NCI-H1048 (cell line): ENCODE results near the gene PPP1R9B.

ENCODE experiments used
- DNase-seq: peaks from one replicate; lab custom pipeline; 2025; lab: John Stamatoyannopoulos, UW

Gene PPP1R9B, protein sequence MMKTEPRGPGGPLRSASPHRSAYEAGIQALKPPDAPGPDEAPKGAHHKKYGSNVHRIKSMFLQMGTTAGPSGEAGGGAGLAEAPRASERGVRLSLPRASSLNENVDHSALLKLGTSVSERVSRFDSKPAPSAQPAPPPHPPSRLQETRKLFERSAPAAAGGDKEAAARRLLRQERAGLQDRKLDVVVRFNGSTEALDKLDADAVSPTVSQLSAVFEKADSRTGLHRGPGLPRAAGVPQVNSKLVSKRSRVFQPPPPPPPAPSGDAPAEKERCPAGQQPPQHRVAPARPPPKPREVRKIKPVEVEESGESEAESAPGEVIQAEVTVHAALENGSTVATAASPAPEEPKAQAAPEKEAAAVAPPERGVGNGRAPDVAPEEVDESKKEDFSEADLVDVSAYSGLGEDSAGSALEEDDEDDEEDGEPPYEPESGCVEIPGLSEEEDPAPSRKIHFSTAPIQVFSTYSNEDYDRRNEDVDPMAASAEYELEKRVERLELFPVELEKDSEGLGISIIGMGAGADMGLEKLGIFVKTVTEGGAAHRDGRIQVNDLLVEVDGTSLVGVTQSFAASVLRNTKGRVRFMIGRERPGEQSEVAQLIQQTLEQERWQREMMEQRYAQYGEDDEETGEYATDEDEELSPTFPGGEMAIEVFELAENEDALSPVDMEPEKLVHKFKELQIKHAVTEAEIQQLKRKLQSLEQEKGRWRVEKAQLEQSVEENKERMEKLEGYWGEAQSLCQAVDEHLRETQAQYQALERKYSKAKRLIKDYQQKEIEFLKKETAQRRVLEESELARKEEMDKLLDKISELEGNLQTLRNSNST

GRCh38 chr17:50150354-50151040 lies at the start of gene PPP1R9B:
Gene PPP1R9B (minus strand): TSS chr17:50150677. CDS start chr17:50150513, 164 bp downstream.
- DNase-seq, result no peak

DNA sequence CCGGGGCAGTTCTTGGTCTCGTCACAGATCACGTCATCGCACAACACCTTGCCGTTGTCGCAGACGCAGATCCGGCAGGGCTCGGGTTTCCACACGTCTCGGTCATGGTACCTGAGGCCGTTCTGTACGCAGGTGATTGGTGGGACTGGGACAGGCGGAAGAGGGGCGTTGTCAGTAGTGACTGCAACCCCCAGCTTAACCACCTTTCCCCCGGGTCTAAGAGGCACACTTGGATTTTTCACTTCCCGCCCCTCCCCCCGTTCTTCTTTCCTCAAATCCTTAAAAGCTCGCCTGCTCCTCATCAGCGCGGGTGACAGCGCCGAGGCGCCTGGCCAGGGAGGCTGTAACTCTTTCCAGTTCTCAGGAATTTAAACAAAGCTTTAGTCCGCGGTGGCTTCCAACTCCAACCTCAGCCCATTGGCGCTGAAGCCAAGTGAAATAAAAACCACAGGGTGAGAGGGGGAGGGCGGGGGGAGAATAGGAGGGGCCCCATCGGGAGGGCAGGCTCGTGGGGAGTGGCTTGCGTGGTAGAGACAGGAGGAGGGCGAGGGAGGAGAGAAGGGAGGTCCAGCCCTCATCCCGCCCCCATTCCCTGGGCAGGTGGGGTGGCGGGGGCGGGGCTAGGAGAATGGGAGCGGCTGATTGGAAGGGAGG lies 49.5 kb upstream of the PPP1R9B start:
- peak; percentile 63 for DNase-seq

- no peak for DNase-seq
Measured at GRCh38 chr17:50199211-50199802, 48.8 kb upstream of the PPP1R9B start.

GRCh38 chr17:50198026-50198669 lies 47.7 kb upstream of the PPP1R9B start:
- DNase-seq, result no peak

- no peak for DNase-seq
Measured at GRCh38 chr17:50196826-50197225, 46.3 kb upstream of the PPP1R9B start.

GRCh38 chr17:50196036-50196435 lies 45.6 kb upstream of the PPP1R9B start:
- DNase-seq, result no peak

GRCh38 chr17:50194934-50195865 lies 44.7 kb upstream of the PPP1R9B start:
- DNase-seq, result no peak

DNA sequence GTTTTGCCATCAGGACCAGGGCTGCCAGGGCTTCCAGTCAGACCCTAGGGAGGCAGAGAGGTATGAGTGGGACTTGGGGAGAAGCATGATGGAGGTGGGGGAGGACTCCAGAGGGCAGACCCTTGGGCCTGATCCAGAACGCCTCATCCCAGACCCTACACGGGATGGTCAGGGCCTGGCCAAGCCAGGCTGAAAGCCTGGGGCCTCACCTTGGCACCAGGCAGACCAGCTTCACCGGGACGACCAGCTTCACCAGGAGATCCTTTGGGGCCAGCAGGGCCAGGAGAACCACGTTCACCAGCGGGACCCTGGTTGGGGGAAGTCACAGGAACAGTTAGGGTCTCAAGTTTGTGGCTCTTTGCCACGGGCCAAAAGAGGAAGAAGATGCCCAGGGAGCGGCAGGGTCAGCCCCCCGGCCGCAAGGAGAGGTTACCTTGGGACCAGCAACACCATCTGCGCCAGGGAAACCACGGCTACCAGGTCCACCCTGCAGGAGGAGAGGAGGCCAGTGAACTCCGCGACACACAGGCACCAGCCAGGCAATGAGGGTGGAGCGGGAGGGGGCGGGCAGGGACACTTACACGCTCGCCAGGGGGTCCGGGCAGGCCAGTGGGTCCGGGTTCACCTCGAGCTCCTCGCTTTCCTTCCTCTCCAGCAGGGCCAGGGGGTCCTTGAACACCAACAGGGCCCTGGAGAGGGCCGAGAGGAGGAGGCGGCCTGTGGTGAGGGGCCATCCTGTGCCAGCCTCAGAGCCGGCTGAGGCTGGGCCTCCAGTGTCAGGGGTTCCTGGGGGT lies 43.9 kb upstream of the PPP1R9B start:
- DNase-seq, result no peak

DNA sequence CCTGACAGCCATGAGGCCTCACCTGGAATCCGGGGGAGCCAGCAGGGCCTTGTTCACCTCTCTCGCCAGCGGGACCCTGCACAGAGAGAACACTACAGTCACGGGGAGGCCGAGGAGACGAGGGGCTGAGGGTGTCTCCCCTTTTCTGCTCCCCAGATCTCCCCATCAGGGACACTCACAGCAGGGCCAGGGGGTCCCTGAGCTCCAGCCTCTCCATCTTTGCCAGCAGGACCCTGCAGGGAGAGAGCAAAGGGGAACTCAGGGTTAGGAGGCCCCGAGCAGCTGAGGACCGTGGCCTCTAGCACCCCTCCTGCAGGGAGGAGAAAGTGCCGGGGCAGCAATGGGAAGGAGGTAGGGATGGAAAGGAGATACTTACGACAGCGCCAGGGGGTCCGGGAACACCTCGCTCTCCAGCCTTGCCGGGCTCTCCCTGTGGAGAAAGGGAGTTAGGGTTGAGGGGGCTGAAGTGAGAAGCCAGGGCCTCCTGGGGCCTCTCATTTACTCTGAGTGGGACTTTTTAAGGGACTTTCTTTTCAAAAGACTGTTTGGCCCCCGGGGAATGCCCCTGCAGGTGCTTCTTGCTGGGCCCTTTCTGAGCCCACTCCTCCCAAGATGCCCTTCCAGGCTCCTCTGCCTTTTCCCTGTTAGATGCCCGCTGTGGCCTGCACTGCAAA lies 42.3 kb upstream of the PPP1R9B start:
- DNase-seq, result no peak

DNA sequence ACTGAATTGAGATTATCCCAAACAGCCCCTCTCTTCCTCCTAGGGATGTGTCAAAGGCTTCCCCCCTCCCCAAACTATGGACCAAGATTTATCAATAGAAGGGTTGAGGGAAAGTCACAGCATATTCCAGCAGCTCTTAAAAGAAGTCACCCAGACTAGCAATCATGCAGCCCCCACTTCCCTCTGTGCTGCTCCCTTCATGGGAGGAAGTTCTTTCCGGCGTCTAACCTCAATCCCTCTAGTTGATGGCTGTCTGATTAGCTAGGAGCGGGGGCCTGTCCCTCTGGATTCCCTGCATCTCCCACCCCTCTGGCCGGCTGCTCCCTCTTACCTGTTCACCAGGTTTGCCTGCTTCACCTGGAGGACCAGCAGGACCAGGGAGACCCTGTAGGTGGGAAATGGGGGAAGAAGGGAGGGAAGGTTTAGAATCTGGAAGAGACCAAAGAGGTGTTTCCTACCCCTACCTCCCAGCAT lies 41.7 kb upstream of the PPP1R9B start:
- DNase-seq, result no peak

DNA sequence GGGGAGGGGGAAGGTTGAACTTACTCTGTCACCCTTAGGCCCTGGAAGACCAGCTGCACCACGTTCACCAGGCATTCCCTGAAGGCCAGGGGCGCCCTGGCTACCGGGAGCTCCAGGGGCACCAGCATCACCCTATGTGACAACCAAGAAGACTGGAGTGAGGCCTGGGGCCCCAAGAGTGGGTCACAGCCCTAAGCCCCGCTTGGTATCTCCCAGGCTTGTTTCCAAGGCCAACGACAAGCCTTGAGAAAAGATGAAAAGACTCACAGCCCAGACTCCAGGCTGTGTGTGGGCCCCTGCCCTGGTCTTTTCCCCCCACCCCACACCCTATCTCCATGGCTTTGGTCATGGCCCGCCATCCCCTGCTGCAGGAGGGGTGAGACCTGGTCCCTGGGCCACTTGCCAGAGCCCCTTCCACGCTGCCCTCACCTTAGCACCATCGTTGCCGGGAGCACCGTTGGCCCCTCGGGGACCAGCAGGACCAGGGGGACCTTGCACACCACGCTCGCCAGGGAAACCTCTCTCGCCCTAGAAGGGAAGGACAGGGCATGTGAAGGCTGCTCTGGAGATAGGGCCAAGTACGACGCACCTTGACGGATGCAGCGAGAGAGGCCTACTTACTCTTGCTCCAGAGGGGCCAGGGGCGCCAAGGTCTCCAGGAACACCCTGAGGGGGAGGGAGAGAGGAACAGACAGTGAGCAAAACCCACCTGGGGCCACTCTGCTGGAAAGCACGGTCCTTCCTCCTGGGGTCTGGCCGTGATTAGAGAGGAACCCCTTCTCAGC lies 41.1 kb upstream of the PPP1R9B start:
- no peak for DNase-seq

DNA sequence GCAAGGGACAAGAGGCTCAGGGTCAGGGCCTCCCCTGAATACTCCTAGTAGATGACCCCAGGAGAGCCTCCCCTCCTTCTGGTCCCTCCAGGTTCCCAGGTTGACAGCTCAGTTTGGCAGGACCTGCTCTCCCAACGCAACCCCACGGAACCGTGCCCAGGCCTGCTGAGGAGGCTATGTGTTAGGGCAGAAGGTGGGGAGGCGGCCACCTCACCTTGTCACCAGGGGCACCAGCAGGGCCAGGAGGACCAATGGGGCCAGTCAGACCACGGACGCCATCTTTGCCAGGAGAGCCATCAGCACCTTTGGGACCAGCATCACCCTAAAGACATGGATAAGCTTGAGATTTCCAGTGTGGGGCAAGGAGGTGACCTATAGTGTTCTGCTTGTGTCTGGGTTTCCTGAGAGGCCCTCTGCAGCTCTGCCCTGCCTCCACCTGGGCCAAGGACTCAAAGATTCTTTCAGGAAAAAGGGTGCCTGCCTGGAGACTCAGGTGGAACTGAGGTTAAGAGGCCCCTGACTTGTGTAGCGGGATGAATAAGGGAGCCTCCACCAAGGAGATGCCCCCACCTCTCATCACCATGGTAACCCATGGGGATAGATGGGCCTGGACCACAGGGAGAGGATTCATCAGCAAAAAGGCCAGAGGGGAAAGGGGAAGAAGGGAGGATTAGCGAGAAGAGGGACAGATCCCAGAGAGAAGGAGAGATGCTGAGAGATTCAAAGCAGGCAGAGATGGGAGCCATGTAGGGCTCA lies 40.3 kb upstream of the PPP1R9B start:
- DNase-seq, result no peak

- DNase-seq, result no peak
Measured at GRCh38 chr17:50190293-50190602, 39.8 kb upstream of the PPP1R9B start.

DNA sequence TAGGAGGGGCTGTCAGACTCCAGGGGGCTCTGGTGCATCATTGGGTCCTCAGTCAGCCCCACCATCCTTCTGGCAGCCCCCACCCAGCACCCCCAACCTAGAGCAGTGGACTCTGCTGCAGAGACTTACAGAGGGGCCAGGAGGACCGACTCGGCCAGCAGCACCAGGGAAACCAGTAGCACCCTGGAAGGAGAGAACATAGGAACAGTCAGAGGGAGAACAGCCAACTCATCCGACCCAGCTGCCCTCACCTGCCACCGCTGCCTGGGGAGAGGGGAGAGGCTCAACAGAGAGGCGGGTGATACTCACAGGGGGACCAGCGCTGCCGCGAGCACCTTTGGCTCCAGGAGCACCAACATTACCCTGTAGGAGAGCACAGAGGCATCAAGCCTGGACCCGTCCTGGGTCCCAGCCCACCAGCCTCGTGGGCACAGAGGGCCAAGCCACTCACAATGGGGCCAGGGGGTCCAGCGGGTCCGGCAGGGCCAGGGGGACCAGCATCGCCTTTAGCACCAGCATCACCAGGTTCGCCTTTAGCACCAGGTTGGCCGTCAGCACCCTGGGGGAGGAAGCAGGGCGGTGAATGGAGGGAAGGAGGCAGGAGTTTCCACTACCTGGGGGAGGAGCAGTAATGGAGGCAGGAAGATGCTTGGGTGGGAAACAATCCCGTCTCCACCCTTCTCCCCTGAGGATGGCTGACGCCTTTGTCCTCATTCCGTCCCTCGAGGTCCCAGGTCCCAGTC lies 39.2 kb upstream of the PPP1R9B start:
- DNase-seq, result no peak

DNA sequence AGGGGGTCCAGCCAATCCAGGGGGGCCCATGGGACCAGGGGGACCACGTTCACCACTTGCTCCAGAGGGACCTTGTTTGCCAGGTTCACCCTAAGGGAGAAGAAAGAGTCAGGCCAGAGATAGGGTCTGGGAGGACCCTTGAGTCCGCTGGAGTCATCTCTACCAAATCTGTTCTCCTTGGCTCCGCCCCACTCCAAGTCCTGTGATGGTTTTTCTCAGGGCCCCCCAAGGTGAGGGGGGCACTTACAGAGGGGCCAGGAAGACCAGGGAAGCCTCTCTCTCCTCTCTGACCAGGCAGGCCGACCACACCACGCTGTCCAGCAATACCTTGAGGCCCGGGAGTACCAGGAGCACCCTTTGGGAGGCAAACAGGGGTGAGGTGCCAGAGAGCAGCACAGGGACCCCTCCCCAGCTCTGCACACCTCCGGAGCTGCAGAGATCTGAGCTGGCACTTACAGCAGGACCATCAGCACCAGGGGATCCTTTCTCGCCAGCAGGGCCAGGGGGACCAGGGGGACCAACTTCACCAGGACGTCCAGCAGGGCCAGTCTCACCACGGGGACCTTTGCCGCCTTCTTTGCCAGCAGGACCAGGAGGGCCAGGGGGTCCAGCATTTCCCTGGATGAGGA lies 38.6 kb upstream of the PPP1R9B start:
- no peak for DNase-seq

GRCh38 chr17:50188531-50188920 lies 38.0 kb upstream of the PPP1R9B start:
- DNase-seq, result no peak
